KBM-7 (cell line): ENCODE data around the gene NPAS3.

Source experiments
- DNase-seq: peaks from one replicate; pipeline ENCODE4 v3.0.0-alpha.2; 2015
- in situ Hi-C: fragments of 300-500 bp; cut with MboI; formaldehyde crosslinking; loops from 2 replicates; pipeline ENCODE4 v1.14.3; 2020; ENCODE audit warnings: low sequenced_read_pairs, low pct_unique_long_range_greater_than_20kb, mixed read lengths

Gene NPAS3

GRCh38 chr14:32993921-32994320, 55.2 kb downstream of the NPAS3 start:
- DNase-seq, result no peak
- in situ Hi-C loops, result no loop called here

- in situ Hi-C loops, result no loop called here
- no peak for DNase-seq
Observed at GRCh38 chr14:32996343-32996742, 57.7 kb downstream of the NPAS3 start.

- DNase-seq, result peak; percentile 5
- in situ Hi-C loops, result no loop called here
Observed at GRCh38 chr14:32998433-32998832, 59.8 kb downstream of the NPAS3 start.

GRCh38 chr14:33009673-33010072, 71.0 kb downstream of the NPAS3 start:
- in situ Hi-C loops, result no loop called here
- DNase-seq, result no peak

GRCh38 chr14:33010495-33010894, 71.8 kb downstream of the NPAS3 start:
- DNase-seq, result no peak
- in situ Hi-C loops, result no loop called here

GRCh38 chr14:33014710-33015109, 76.0 kb downstream of the NPAS3 start:
- in situ Hi-C loops, result no loop called here
- no peak for DNase-seq

- in situ Hi-C loops, result no loop called here
Observed at GRCh38 chr14:33016613-33017012, 77.9 kb downstream of the NPAS3 start.

GRCh38 chr14:33017016-33017415, 78.3 kb downstream of the NPAS3 start:
- no peak for DNase-seq
- in situ Hi-C loops, result no loop called here

More at GRCh38 chr14:33016613-33017012, 77.9 kb downstream of the NPAS3 start:
- no peak for DNase-seq

GRCh38 chr14:33019346-33019745, 80.7 kb downstream of the NPAS3 start:
- in situ Hi-C loops, result no loop called here
- DNase-seq, result no peak

GRCh38 chr14:33026850-33027430, 88.3 kb downstream of the NPAS3 start:
- DNase-seq, result no peak
- in situ Hi-C loops, result no loop called here

GRCh38 chr14:33029511-33029910, 90.8 kb downstream of the NPAS3 start:
- in situ Hi-C loops, result no loop called here
- no peak for DNase-seq

- in situ Hi-C loops, result no loop called here
- no peak for DNase-seq
Observed at GRCh38 chr14:33030386-33030785, 91.7 kb downstream of the NPAS3 start.

- DNase-seq, result no peak
- in situ Hi-C loops, result no loop called here
Observed at GRCh38 chr14:33035416-33036194, 96.9 kb downstream of the NPAS3 start.

GRCh38 chr14:33039311-33039710, 100.6 kb downstream of the NPAS3 start:
- DNase-seq, result no peak
- in situ Hi-C loops, result no loop called here

- in situ Hi-C loops, result no loop called here
- no peak for DNase-seq
Observed at GRCh38 chr14:33040372-33041140, 101.9 kb downstream of the NPAS3 start.

- no peak for DNase-seq
- in situ Hi-C loops, result no loop called here
Observed at GRCh38 chr14:33042591-33042990, 103.9 kb downstream of the NPAS3 start.

GRCh38 chr14:33045760-33046159, 107.1 kb downstream of the NPAS3 start:
- DNase-seq, result peak; percentile 11
- in situ Hi-C loops, result no loop called here

- in situ Hi-C loops, result no loop called here
- DNase-seq, result no peak
Observed at GRCh38 chr14:33052943-33053342, 114.3 kb downstream of the NPAS3 start.

- no peak for DNase-seq
- in situ Hi-C loops, result no loop called here
Observed at GRCh38 chr14:33056213-33056612, 117.5 kb downstream of the NPAS3 start.

- DNase-seq, result no peak
Observed at GRCh38 chr14:33057585-33057984, 118.9 kb downstream of the NPAS3 start.

More at GRCh38 chr14:33057585-33057984, 118.9 kb downstream of the NPAS3 start:
- in situ Hi-C loops, result no loop called here
